OCI-LY7 (cell line): ENCODE measurements around the gene CTNNA3. TPM values are rescaled to one million over a fixed set of nuclear protein-coding genes. Genes with fewer than 3 reads are reported as not detected.

Experiments
- BruUV-seq: library from RNA; stranded (reverse); fragments of 400-500 nt; replicated peaks from 2 replicates; lab custom pipeline; 2021; lab: Mats Ljungman, UMichigan
- CTCF ChIA-PET: fragments of 300-600 bp; sonication (Branson Sonifier 250); formaldehyde crosslinking; loops from one replicate; lab custom pipeline; 2022; ENCODE audit warnings: antibody characterized with exemption; ENCODE audit not compliant: unreplicated experiment; lab: Charles Lee
- POLR2A ChIA-PET: fragments of 300-600 bp; sonication (Branson Sonifier 250); formaldehyde crosslinking; loops from one replicate; lab custom pipeline; 2022; ENCODE audit warnings: antibody characterized with exemption; lab: Charles Lee
- DNase-seq: peaks from one replicate; pipeline ENCODE4 v3.0.0-alpha.2; 2015; ENCODE audit warnings: low spot score
- H2AFZ ChIP-seq: fragments of 200-600 bp; sonication (generic), shearing (Covaris generic); 2 replicates; pipeline ENCODE4 v1.6.1; 2014; ENCODE audit warnings: mild to moderate bottlenecking, antibody characterized with exemption, low read length, moderate library complexity
- H3K27ac ChIP-seq: fragments of 200-600 bp; sonication (generic); 2 replicates; pipeline ENCODE4 v1.5.1; 2014; ENCODE audit warnings: mixed run types, low read depth, mild to moderate bottlenecking, moderate library complexity, low read length, inconsistent platforms; ENCODE audit not compliant: poor library complexity, severe bottlenecking
- H3K36me3 ChIP-seq: fragments of 200-600 bp; sonication (generic); 2 replicates; pipeline ENCODE4 v1.6.1; 2014; ENCODE audit warnings: mild to moderate bottlenecking, antibody characterized with exemption, low read length, moderate library complexity, mixed read lengths; ENCODE audit not compliant: insufficient read depth
- H3K4me1 ChIP-seq: fragments of 200-600 bp; sonication (generic); 2 replicates; pipeline ENCODE4 v1.5.1; 2014; ENCODE audit warnings: mild to moderate bottlenecking, low read length; ENCODE audit not compliant: insufficient read depth, poor library complexity, severe bottlenecking
- H3K4me2 ChIP-seq: fragments of 200-600 bp; sonication (generic); 2 replicates; pipeline ENCODE4 v1.6.1; 2014; ENCODE audit warnings: mild to moderate bottlenecking, low read length
- H3K4me3 ChIP-seq: fragments of 200-600 bp; sonication (generic); 2 replicates; pipeline ENCODE4 v1.5.1; 2014; ENCODE audit warnings: mild to moderate bottlenecking, low read depth, low read length; ENCODE audit not compliant: poor library complexity, severe bottlenecking
- H3K79me2 ChIP-seq: fragments of 200-600 bp; sonication (generic); 2 replicates; pipeline ENCODE4 v1.6.1; 2016; ENCODE audit warnings: low read depth, mild to moderate bottlenecking, low read length, moderate library complexity, mixed read lengths; ENCODE audit not compliant: insufficient read depth
- H3K9me2 ChIP-seq: fragments of 200-600 bp; sonication (generic); 2 replicates; pipeline ENCODE4 v1.6.1; 2016; ENCODE audit warnings: mild to moderate bottlenecking, low read length, mixed read lengths; ENCODE audit not compliant: insufficient read depth
- H3K9me3 ChIP-seq: fragments of 200-600 bp; sonication (generic); 2 replicates; pipeline ENCODE4 v1.6.1; 2014; ENCODE audit warnings: mild to moderate bottlenecking, mixed run types, low read length, mixed read lengths
- H4K20me1 ChIP-seq: fragments of 200-600 bp; sonication (generic); 2 replicates; pipeline ENCODE4 v1.6.1; 2014; ENCODE audit warnings: mild to moderate bottlenecking, antibody characterized with exemption, low read length, moderate library complexity, mixed read lengths; ENCODE audit not compliant: insufficient read depth
- EZH2phosphoT487 ChIP-seq: fragments of 200-600 bp; sonication (generic); IDR thresholded peaks from 2 replicates; pipeline ENCODE4 v1.6.1; 2018; ENCODE audit warnings: low read depth, borderline replicate concordance, mild to moderate bottlenecking, mixed run types, antibody characterized with exemption, low read length, moderate library complexity, mixed read lengths
- intact Hi-C: fragments of 100-400 bp; cut with micrococcal nuclease; formaldehyde crosslinking; loops from one replicate; pipeline ENCODE4 v1.10.0; 2022; ENCODE audit not compliant: unreplicated experiment
- total RNA-seq, 2 experiments: library from RNA; depleted of rRNA in 1 of 2; stranded (reverse); fragments of >200 nt in 1 of 2; shearing (Covaris generic) in 1 of 2; gene quantifications; 2 replicates each; pipeline ENCODE4 v1.2.3, GENCODE V29; 2014 to 2022
- TF ChIP-seq, protein P1 (sequence below): fragments of 200-600 bp; sonication (generic); conservative IDR thresholded peaks from 2 replicates; pipeline ENCODE4 v1.5.1; 2014; ENCODE audit warnings: mild to moderate bottlenecking, antibody characterized with exemption, low read length, moderate library complexity, mixed read lengths

Gene CTNNA3
- total RNA-seq, 2 experiments from 2014 or later, result not detected

DNA sequence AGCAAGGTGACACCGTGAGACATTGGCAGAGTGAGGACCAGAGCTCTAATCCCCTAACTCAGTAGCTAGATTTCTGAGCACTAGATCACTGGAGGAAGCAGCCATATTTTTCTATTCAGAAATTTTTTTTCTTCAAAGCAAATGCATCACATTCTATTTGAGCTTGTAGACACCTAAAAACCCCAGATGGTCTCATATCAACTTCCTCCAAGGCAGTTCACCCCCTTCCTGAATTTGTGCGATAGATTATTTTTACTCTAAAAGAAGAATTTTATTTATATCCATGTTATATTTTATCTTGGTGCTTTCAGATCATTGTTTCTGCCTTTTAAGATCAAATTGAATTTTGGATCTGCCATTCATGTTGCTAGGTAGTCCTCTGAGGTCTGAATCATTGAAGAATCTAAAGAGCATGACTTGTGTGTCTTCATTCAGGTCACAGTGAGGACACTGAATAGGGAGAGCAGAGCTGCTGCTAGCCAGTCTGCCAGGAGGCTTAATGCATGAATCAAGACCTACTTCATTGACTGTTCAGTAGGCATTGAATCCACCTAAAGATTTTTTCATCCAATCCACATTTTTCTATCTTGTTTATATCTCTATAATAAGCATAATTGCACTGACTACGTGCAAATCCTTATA is 863.1 kb downstream of the CTNNA3 start:
- CTCF ChIA-PET, result no interaction called here
- intact Hi-C loops, result no loop called here

DNA sequence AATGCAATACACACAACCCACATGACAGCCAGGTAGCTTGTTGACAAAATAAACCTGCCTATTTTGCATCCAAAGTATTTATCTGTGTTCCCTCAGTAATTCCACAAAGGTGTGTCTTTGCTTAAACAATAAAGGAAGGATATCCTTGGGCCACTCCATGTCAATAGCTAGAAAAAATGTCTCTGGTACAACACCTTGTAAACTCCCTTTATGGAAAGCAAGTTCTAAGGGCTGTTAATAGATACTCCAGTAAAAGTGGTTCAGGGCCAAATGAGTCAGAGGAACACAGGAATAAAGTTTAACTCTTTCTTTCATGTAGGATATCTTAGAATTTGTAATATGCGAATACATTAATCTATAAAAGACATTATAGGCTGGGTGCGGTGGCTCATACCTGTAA is 867.0 kb downstream of the CTNNA3 start:
- H3K27ac ChIP-seq, result no peak overlapping the region
- no peak overlapping the region for H2AFZ ChIP-seq
- H4K20me1 ChIP-seq, result no peaks in the 10 kb centered on the region
- no peak overlapping the region for H3K4me3 ChIP-seq
- ChIA-PET CTCF (no interaction called here), POLR2A (no interaction called here)
- intact Hi-C loops, result no loop called here
- no peak for TF ChIP-seq EZH2phosphoT487
- TF ChIP-seq, protein P1, sequence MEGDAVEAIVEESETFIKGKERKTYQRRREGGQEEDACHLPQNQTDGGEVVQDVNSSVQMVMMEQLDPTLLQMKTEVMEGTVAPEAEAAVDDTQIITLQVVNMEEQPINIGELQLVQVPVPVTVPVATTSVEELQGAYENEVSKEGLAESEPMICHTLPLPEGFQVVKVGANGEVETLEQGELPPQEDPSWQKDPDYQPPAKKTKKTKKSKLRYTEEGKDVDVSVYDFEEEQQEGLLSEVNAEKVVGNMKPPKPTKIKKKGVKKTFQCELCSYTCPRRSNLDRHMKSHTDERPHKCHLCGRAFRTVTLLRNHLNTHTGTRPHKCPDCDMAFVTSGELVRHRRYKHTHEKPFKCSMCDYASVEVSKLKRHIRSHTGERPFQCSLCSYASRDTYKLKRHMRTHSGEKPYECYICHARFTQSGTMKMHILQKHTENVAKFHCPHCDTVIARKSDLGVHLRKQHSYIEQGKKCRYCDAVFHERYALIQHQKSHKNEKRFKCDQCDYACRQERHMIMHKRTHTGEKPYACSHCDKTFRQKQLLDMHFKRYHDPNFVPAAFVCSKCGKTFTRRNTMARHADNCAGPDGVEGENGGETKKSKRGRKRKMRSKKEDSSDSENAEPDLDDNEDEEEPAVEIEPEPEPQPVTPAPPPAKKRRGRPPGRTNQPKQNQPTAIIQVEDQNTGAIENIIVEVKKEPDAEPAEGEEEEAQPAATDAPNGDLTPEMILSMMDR, result no peak
- no peaks in the 10 kb centered on the region for H3K36me3 ChIP-seq
- no peaks in the 10 kb centered on the region for H3K4me1 ChIP-seq
- DNase-seq, result no peak
- H3K9me2 ChIP-seq, result no peaks in the 10 kb centered on the region
- no TSS peak for BruUV-seq
- H3K4me2 ChIP-seq, result no peak overlapping the region
- H3K9me3 ChIP-seq, result no peaks in the 10 kb centered on the region
- no peaks in the 10 kb centered on the region for H3K79me2 ChIP-seq

More for the DNA sequence above, 863.1 kb downstream of the CTNNA3 start:
- no TSS peak for BruUV-seq
- Histone ChIP-seq H3K36me3 (no peaks in the 10 kb centered on the region), H3K27ac (no peak overlapping the region), H2AFZ (no peak overlapping the region), H3K79me2 (no peaks in the 10 kb centered on the region), H3K4me1 (no peaks in the 10 kb centered on the region), H3K4me3 (no peak overlapping the region), H3K9me3 (no peaks in the 10 kb centered on the region), H3K4me2 (no peak overlapping the region), H3K9me2 (no peaks in the 10 kb centered on the region), H4K20me1 (no peaks in the 10 kb centered on the region)
- DNase-seq, result no peak
- POLR2A ChIA-PET, result interaction anchor here (1.4 kb wide), 1 partner anchor 82 kb away, joined by 4 read pairs; no protein-coding TSS in a partner anchor
- TF ChIP-seq, protein P1, result no peak
- no peak for TF ChIP-seq EZH2phosphoT487

DNA sequence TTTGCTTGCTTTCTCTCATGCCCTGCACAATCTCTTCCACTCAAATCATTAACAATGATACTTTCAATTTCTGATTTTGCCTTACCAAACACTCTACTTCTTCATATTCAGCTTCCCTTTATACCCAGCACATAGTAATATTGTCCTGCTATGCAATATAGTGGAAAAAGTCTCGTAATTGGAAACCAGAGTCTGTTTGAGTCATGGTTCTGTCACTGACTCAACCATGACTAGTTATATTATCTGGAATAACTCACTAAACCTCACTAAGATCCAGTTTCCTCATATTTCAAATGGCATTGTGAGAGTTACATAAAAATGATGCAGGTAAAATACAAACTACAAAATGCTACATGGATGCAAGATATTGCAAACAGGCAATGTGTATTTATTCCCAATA is 868.6 kb downstream of the CTNNA3 start:
- no peaks in the 10 kb centered on the region for H4K20me1 ChIP-seq
- no peaks in the 10 kb centered on the region for H3K9me2 ChIP-seq
- POLR2A ChIA-PET, result interaction anchor here (1.2 kb wide), 1 partner anchor 11 kb away, joined by 3 read pairs; no protein-coding TSS in a partner anchor
- H3K4me1 ChIP-seq, result no peaks in the 10 kb centered on the region
- no peak overlapping the region for H3K4me3 ChIP-seq
- no TSS peak for BruUV-seq
- no peaks in the 10 kb centered on the region for H3K36me3 ChIP-seq
- CTCF ChIA-PET, result no interaction called here
- no peak overlapping the region for H2AFZ ChIP-seq
- intact Hi-C loops, result no loop called here
- no peak overlapping the region for H3K27ac ChIP-seq
- TF ChIP-seq, protein P1, result no peak
- TF ChIP-seq EZH2phosphoT487, result no peak
- no peaks in the 10 kb centered on the region for H3K79me2 ChIP-seq
- H3K9me3 ChIP-seq, result no peaks in the 10 kb centered on the region
- DNase-seq, result no peak
- H3K4me2 ChIP-seq, result no peak overlapping the region
